CD14-positive monocyte (primary cell): Measurements from ENCODE around the gene SLC35F3. TPM values are rescaled to one million over a fixed set of nuclear protein-coding genes. Genes with fewer than 3 reads are reported as not detected.

Experiments
- DNase-seq, 3 donors: peaks; one replicate each; pipeline ENCODE4 v3.0.0-alpha.2; 2011 to 2022
- H2AFZ ChIP-seq: 2 replicates; pipeline ENCODE4 v1.6.0; 2012; ENCODE audit warnings: mild to moderate bottlenecking, low read depth, low read length, inconsistent platforms; ENCODE audit not compliant: insufficient read depth, poor library complexity, severe bottlenecking
- H3K27ac ChIP-seq, 2 donors: 1 replicate in 1 of 2; 2 replicates in 1 of 2; pipeline ENCODE4 v1.5.1; 2012 to 2013; ENCODE audit warnings: low read length in 2 of 2, control low read depth in 1 of 2, inconsistent platforms in 1 of 2, low read depth in 1 of 2, mild to moderate bottlenecking in 1 of 2
- H3K27me3 ChIP-seq, 2 donors: one replicate each; pipeline versions ENCODE4 v1.6.0 to v1.6.1; 2011 to 2013; ENCODE audit warnings: low read length in 2 of 2; ENCODE audit not compliant: control insufficient read depth in 2 of 2, insufficient read depth in 2 of 2
- H3K36me3 ChIP-seq, 2 donors: replicated peaks in 1 of 2; 1 replicate in 1 of 2; 2 replicates in 1 of 2; pipeline versions ENCODE4 v1.5.1 to v1.6.1; 2012 to 2013; ENCODE audit warnings: low read length in 2 of 2, control low read depth in 1 of 2, inconsistent platforms in 1 of 2, mild to moderate bottlenecking in 1 of 2; ENCODE audit not compliant: insufficient read depth in 2 of 2, control insufficient read depth in 1 of 2
- H3K4me1 ChIP-seq, 2 donors: 1 replicate in 1 of 2; 2 replicates in 1 of 2; pipeline versions ENCODE4 v1.5.1 to v1.6.1; 2012 to 2013; ENCODE audit warnings: low read length in 2 of 2, control low read depth in 1 of 2, inconsistent platforms in 1 of 2, mild to moderate bottlenecking in 1 of 2, moderate library complexity in 1 of 2; ENCODE audit not compliant: insufficient read depth in 2 of 2, control insufficient read depth in 1 of 2
- H3K4me2 ChIP-seq: replicated peaks from 2 replicates; pipeline ENCODE3; 2012; ENCODE audit warnings: low read length, moderate library complexity, mild to moderate bottlenecking; ENCODE audit not compliant: poor library complexity, severe bottlenecking; ENCODE audit errors: extremely low read depth
- H3K4me3 ChIP-seq, 3 experiments: fragments of 200-600 bp in 1 of 3; sonication (generic) in 1 of 3; replicated peaks in 1 of 3; 1 replicate in 2 of 3; 2 replicates in 1 of 3; pipeline ENCODE4 v1.5.1; 2011 to 2013; ENCODE audit warnings: low read length in 3 of 3, mild to moderate bottlenecking in 3 of 3, control low read depth in 2 of 3, low read depth in 2 of 3, inconsistent platforms in 1 of 3, moderate library complexity in 1 of 3
- H3K79me2 ChIP-seq: 2 replicates; pipeline ENCODE4 v1.6.0; 2012; ENCODE audit warnings: mild to moderate bottlenecking, control low read depth, inconsistent platforms, low read length, moderate library complexity; ENCODE audit not compliant: insufficient read depth
- H3K9ac ChIP-seq: 2 replicates; pipeline ENCODE4 v1.6.0; 2017; ENCODE audit warnings: low read length, mild to moderate bottlenecking; ENCODE audit not compliant: insufficient read depth, poor library complexity, severe bottlenecking
- H3K9me3 ChIP-seq, 2 donors: replicated peaks in 1 of 2; 1 replicate in 1 of 2; 2 replicates in 1 of 2; pipeline versions ENCODE4 v1.5.1 to v1.6.1; 2012 to 2013; ENCODE audit warnings: low read length in 2 of 2, control low read depth in 1 of 2; ENCODE audit not compliant: control insufficient read depth in 1 of 2, insufficient read depth in 1 of 2
- H4K20me1 ChIP-seq: 2 replicates; pipeline ENCODE4 v1.6.0; 2012; ENCODE audit warnings: mild to moderate bottlenecking, low read length, control low read depth, moderate library complexity; ENCODE audit not compliant: insufficient read depth
- H3K27ac Mint-ChIP-seq, 7 donors: one replicate each; pipeline ENCODE4 v1.8.0; 2020; ENCODE audit warnings: mild to moderate bottlenecking in 7 of 7, mixed read lengths in 7 of 7, moderate library complexity in 6 of 7, inconsistent platforms in 2 of 7
- H3K27me3 Mint-ChIP-seq, 3 donors: one replicate each; pipeline ENCODE4 v1.8.0; 2021 to 2022; ENCODE audit warnings: low read depth in 3 of 3, mild to moderate bottlenecking in 3 of 3, mixed read lengths in 3 of 3, moderate library complexity in 3 of 3, inconsistent platforms in 1 of 3
- H3K36me3 Mint-ChIP-seq, 2 donors: one replicate each; pipeline ENCODE4 v1.8.0; 2020; ENCODE audit warnings: mixed read lengths in 2 of 2, inconsistent platforms in 1 of 2, mild to moderate bottlenecking in 1 of 2
- H3K4me1 Mint-ChIP-seq: one replicate; pipeline ENCODE4 v1.8.0; 2020; ENCODE audit warnings: mild to moderate bottlenecking, mixed read lengths
- H3K4me3 Mint-ChIP-seq, 2 donors: one replicate each; pipeline ENCODE4 v1.8.0; 2020; ENCODE audit warnings: mild to moderate bottlenecking in 2 of 2, mixed read lengths in 2 of 2, moderate library complexity in 1 of 2
- H3K9me3 Mint-ChIP-seq, 7 donors: one replicate each; pipeline ENCODE4 v1.8.0; 2020 to 2022; ENCODE audit warnings: mixed read lengths in 7 of 7, mild to moderate bottlenecking in 6 of 7, moderate library complexity in 6 of 7, inconsistent platforms in 2 of 7
- WGBS: methylation state at CpG from one replicate; pipeline ENCODE4 v1.1.5; 2013; ENCODE audit warnings: missing lambda C conversion rate; ENCODE audit not compliant: insufficient coverage; 5-methylcytosine and 5-hydroxymethylcytosine counted together
- intact Hi-C, 2 donors: fragments of 100-400 bp; cut with micrococcal nuclease; formaldehyde crosslinking; loops; one replicate each; pipeline versions ENCODE4 v1.15.0 to v1.15.1; 2023
- polyA plus RNA-seq, 3 donors: library from polyadenylated mRNA; depleted of rRNA in 1 of 3; unstranded in 2 of 3; stranded (reverse) in 1 of 3; fragments of 300-500 nt in 2 of 3; fragments of >200 nt in 1 of 3; fragmentation: Illumina TruSeq in 2 of 3; gene quantifications; 1 replicate in 2 of 3; 2 replicates in 1 of 3; pipeline ENCODE4 v1.2.3, GENCODE V29; 2012 to 2021
- TF ChIP-seq, protein P1 (sequence below): fragments of 200-600 bp; IDR thresholded peaks from one replicate; pipeline ENCODE4 v1.8.0; 2022; ENCODE audit warnings: antibody characterized with exemption, mild to moderate bottlenecking

Gene SLC35F3
- polyA plus RNA-seq, 3 donors = 0.17 to 0.78 TPM; not detected in 1

DNA sequence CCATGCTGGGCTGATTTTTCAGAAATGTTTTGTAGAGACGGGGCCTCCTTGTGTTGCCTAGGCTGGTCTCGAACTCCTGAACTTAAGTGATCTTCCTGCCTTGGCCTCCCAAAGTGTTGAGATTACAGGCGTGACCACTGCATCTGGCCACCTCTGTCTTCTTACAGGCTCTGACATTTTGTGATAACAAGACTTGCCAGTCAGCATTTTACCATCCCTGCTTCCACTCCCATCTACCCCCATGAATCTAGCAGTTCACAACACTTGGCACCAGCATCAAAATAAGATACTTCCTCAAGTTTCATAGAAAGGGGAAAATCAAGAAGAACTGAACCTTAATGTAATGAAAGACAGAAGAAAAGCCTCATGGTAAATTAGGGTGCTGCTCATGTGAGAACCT, 32.4 kb downstream of the SLC35F3 start:
- no peak for DNase-seq
- Mint-ChIP-seq H3K4me1 (no peaks in the 10 kb centered on the region), H3K27ac (no peak overlapping the region), H3K36me3 (no peaks in the 10 kb centered on the region), H3K27me3 (peaks cover 4 to 5% (median 5%) of the 10 kb centered on the region in 3 donors), H3K9me3 (peaks cover 0 to 3% (median 2%) of the 10 kb centered on the region in 7 donors), H3K4me3 (no peak overlapping the region)
- H3K4me2 ChIP-seq = no peak overlapping the region
- no peaks in the 10 kb centered on the region for H3K9me3 ChIP-seq
- no peaks in the 10 kb centered on the region for H4K20me1 ChIP-seq
- H3K4me3 ChIP-seq = no peak overlapping the region
- no peak overlapping the region for H3K27ac ChIP-seq
- 92% methylated on average over 3 of the region's 3 CpGs for WGBS
- no peaks in the 10 kb centered on the region for H3K36me3 ChIP-seq
- no peak overlapping the region for H3K9ac ChIP-seq
- no peaks in the 10 kb centered on the region for H3K79me2 ChIP-seq
- no peak overlapping the region for H2AFZ ChIP-seq
- intact Hi-C loops = no loop called here
- TF ChIP-seq, protein P1, sequence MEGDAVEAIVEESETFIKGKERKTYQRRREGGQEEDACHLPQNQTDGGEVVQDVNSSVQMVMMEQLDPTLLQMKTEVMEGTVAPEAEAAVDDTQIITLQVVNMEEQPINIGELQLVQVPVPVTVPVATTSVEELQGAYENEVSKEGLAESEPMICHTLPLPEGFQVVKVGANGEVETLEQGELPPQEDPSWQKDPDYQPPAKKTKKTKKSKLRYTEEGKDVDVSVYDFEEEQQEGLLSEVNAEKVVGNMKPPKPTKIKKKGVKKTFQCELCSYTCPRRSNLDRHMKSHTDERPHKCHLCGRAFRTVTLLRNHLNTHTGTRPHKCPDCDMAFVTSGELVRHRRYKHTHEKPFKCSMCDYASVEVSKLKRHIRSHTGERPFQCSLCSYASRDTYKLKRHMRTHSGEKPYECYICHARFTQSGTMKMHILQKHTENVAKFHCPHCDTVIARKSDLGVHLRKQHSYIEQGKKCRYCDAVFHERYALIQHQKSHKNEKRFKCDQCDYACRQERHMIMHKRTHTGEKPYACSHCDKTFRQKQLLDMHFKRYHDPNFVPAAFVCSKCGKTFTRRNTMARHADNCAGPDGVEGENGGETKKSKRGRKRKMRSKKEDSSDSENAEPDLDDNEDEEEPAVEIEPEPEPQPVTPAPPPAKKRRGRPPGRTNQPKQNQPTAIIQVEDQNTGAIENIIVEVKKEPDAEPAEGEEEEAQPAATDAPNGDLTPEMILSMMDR = no peak
- H3K27me3 ChIP-seq = no peaks in the 10 kb centered on the region
- no peaks in the 10 kb centered on the region for H3K4me1 ChIP-seq

DNA sequence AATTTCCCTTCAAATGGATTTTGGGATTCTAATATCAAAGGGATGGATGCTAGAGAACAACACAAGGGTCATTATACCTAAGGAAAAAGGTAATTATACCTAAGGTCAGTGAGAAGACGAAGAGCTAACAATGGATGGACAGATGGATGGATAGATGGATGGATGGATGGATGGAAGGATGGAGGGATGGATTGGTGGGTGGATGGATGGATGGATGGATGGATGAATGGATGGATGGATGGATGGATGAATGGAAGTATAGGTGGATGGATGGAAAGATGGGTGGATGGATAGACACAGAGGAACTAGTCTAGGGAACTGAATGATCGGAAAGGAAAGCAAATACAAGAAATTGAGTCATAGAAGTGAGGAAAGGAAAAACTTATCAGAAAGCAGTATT, 34.0 kb downstream of the SLC35F3 start:
- 83% methylated on average over 2 of the region's 2 CpGs for WGBS
- TF ChIP-seq, protein P1 = no peak
- Histone ChIP-seq H3K27me3 (no peaks in the 10 kb centered on the region), H3K4me2 (no peak overlapping the region), H3K27ac (no peak overlapping the region), H4K20me1 (no peaks in the 10 kb centered on the region), H3K4me3 (no peak overlapping the region), H2AFZ (no peak overlapping the region), H3K79me2 (no peaks in the 10 kb centered on the region), H3K4me1 (no peaks in the 10 kb centered on the region), H3K9ac (no peak overlapping the region), H3K36me3 (no peaks in the 10 kb centered on the region), H3K9me3 (no peaks in the 10 kb centered on the region)
- DNase-seq = no peak
- Mint-ChIP-seq H3K27me3 (peaks cover 2 to 5% (median 4%) of the 10 kb centered on the region in 3 donors), H3K9me3 (peaks cover 0 to 4% (median under 1%) of the 10 kb centered on the region in 7 donors), H3K4me1 (no peaks in the 10 kb centered on the region), H3K27ac (no peak overlapping the region), H3K36me3 (no peaks in the 10 kb centered on the region), H3K4me3 (no peak overlapping the region)
- intact Hi-C loops = no loop called here
